Stimulated activated naive B cell treated with anti-CD40 and anti-IgM and Interleukin-4, amounts not matched to agents 10 μg/mL and 1 μg/mL and 100 μg/mL, for 72 hours (primary cell): Measurements from ENCODE around the gene CHAMP1.
A peak's percentile ranks its signal among the peaks of the same experiment; 100 is the strongest.
"Not testable (repeated sequence)": the region's sequence is repeated elsewhere in the genome, so short reads cannot be mapped to it uniquely, and the experiment has no call there.

Experiments
- ATAC-seq, 2 donors: fragments of 150-1000 bp; cut with Tn5 transposase; replicated peaks; 2 replicates each; pipeline ENCODE4 v1.10.0; 2021; ENCODE audit warnings: moderate library complexity in 1 of 2
- DNase-seq: peaks from one replicate; pipeline ENCODE4 v3.0.0; 2021
- H3K27ac Mint-ChIP-seq: one replicate; pipeline ENCODE4 v1.8.0; 2022; ENCODE audit warnings: mild to moderate bottlenecking, mixed read lengths
- H3K27me3 Mint-ChIP-seq, 2 donors: one replicate each; pipeline ENCODE4 v1.8.0; 2022; ENCODE audit warnings: mixed read lengths in 2 of 2
- H3K36me3 Mint-ChIP-seq, 2 donors: one replicate each; pipeline ENCODE4 v1.8.0; 2022; ENCODE audit warnings: mixed read lengths in 2 of 2, mild to moderate bottlenecking in 1 of 2
- H3K4me1 Mint-ChIP-seq, 2 donors: one replicate each; pipeline ENCODE4 v1.8.0; 2022; ENCODE audit warnings: mixed read lengths in 2 of 2, mild to moderate bottlenecking in 1 of 2
- H3K4me3 Mint-ChIP-seq, 2 donors: one replicate each; pipeline ENCODE4 v1.8.0; 2022; ENCODE audit warnings: mild to moderate bottlenecking in 2 of 2, mixed read lengths in 2 of 2, moderate library complexity in 1 of 2
- H3K9me3 Mint-ChIP-seq, 2 donors: one replicate each; pipeline ENCODE4 v1.8.0; 2022; ENCODE audit warnings: mixed read lengths in 2 of 2, mild to moderate bottlenecking in 1 of 2

Gene CHAMP1

GRCh38 chr13:114333881-114334280 is 19.6 kb downstream of the CHAMP1 start:
- H3K27ac Mint-ChIP-seq: peak overlapping the region; percentile 61
- H3K36me3 Mint-ChIP-seq, H3K9me3 Mint-ChIP-seq, DNase-seq, ATAC-seq, H3K27me3 Mint-ChIP-seq: not testable (repeated sequence)
- H3K4me3 Mint-ChIP-seq: peak overlapping the region; percentile 58 to 66
- peaks cover 7 to 23% of the 10 kb centered on the region in 2 donors for H3K4me1 Mint-ChIP-seq

GRCh38 chr13:114334305-114335053 is 20.2 kb downstream of the CHAMP1 start:
- peaks cover 0 to 3% of the 10 kb centered on the region in 2 donors for H3K36me3 Mint-ChIP-seq
- H3K27me3 Mint-ChIP-seq: no peaks in the 10 kb centered on the region
- DNase-seq (no peak), ATAC-seq (peak; percentile 44 to 48)
- peak overlapping the region; percentile 60 to 66 for H3K4me3 Mint-ChIP-seq
- peaks cover 7 to 23% of the 10 kb centered on the region in 2 donors for H3K4me1 Mint-ChIP-seq
- H3K9me3 Mint-ChIP-seq: no peaks in the 10 kb centered on the region
- H3K27ac Mint-ChIP-seq: peak overlapping the region; percentile 61

GRCh38 chr13:114336457-114336856 is 22.2 kb downstream of the CHAMP1 start:
- not testable (repeated sequence) for ATAC-seq, H3K9me3 Mint-ChIP-seq, H3K4me3 Mint-ChIP-seq, H3K36me3 Mint-ChIP-seq, H3K27me3 Mint-ChIP-seq, H3K27ac Mint-ChIP-seq, DNase-seq
- H3K4me1 Mint-ChIP-seq: peaks cover 8 to 30% of the 10 kb centered on the region in 2 donors

- H3K4me3 Mint-ChIP-seq: no peak overlapping the region
- H3K36me3 Mint-ChIP-seq: peaks cover 0 to 3% of the 10 kb centered on the region in 2 donors
- ATAC-seq: no peak
- H3K27me3 Mint-ChIP-seq: no peaks in the 10 kb centered on the region
- H3K27ac Mint-ChIP-seq: no peak overlapping the region
- peaks cover 7 to 25% of the 10 kb centered on the region in 2 donors for H3K4me1 Mint-ChIP-seq
- no peak for DNase-seq
- no peaks in the 10 kb centered on the region for H3K9me3 Mint-ChIP-seq
Observed at GRCh38 chr13:114338959-114339358, 24.7 kb downstream of the CHAMP1 start.

GRCh38 chr13:114339857-114340534 is 25.7 kb downstream of the CHAMP1 start:
- peak; percentile 46 to 56 for ATAC-seq
- Mint-ChIP-seq H3K9me3 (no peaks in the 10 kb centered on the region), H3K4me1 (peaks cover 2 to 14% of the 10 kb centered on the region in 2 donors), H3K27me3 (no peaks in the 10 kb centered on the region), H3K4me3 (no peak overlapping the region), H3K27ac (no peak overlapping the region), H3K36me3 (peaks cover 0 to 3% of the 10 kb centered on the region in 2 donors)
- DNase-seq: no peak

- no peak overlapping the region for H3K4me3 Mint-ChIP-seq
- H3K36me3 Mint-ChIP-seq: no peaks in the 10 kb centered on the region
- H3K9me3 Mint-ChIP-seq: no peaks in the 10 kb centered on the region
- no peak overlapping the region for H3K27ac Mint-ChIP-seq
- peaks cover 2 to 8% of the 10 kb centered on the region in 2 donors for H3K4me1 Mint-ChIP-seq
- no peaks in the 10 kb centered on the region for H3K27me3 Mint-ChIP-seq
- DNase-seq (no peak), ATAC-seq (no peak)
Observed at GRCh38 chr13:114341003-114341777, 26.9 kb downstream of the CHAMP1 start.

- not testable (repeated sequence) for DNase-seq, H3K4me3 Mint-ChIP-seq, H3K9me3 Mint-ChIP-seq, ATAC-seq, H3K36me3 Mint-ChIP-seq, H3K27ac Mint-ChIP-seq, H3K4me1 Mint-ChIP-seq
- peaks cover 5 to 27% of the 10 kb centered on the region in 2 donors for H3K27me3 Mint-ChIP-seq
Observed at GRCh38 chr13:114347256-114347655, 33.0 kb downstream of the CHAMP1 start.

- H3K36me3 Mint-ChIP-seq, H3K9me3 Mint-ChIP-seq, H3K27ac Mint-ChIP-seq, H3K4me3 Mint-ChIP-seq, H3K4me1 Mint-ChIP-seq, ATAC-seq: not testable (repeated sequence)
- DNase-seq: peak; percentile 20
- H3K27me3 Mint-ChIP-seq: peaks cover 5 to 27% of the 10 kb centered on the region in 2 donors
Observed at GRCh38 chr13:114352763-114353162, 38.5 kb downstream of the CHAMP1 start.

- H3K27me3 Mint-ChIP-seq: peaks cover 3 to 22% of the 10 kb centered on the region in 2 donors
- not testable (repeated sequence) for H3K4me3 Mint-ChIP-seq, H3K27ac Mint-ChIP-seq, H3K36me3 Mint-ChIP-seq, ATAC-seq, H3K4me1 Mint-ChIP-seq, H3K9me3 Mint-ChIP-seq, DNase-seq
Observed at GRCh38 chr13:114353382-114353781, 39.1 kb downstream of the CHAMP1 start.
